ENCODE measurements around the gene ZDHHC24.
A peak's percentile ranks its signal among the peaks of the same experiment; 100 is the strongest.
"Not testable (repeated sequence)": the region's sequence is repeated elsewhere in the genome, so short reads cannot be mapped to it uniquely, and the experiment has no call there.

The ZDHHC24 gene, protein sequence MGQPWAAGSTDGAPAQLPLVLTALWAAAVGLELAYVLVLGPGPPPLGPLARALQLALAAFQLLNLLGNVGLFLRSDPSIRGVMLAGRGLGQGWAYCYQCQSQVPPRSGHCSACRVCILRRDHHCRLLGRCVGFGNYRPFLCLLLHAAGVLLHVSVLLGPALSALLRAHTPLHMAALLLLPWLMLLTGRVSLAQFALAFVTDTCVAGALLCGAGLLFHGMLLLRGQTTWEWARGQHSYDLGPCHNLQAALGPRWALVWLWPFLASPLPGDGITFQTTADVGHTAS

GRCh38 chr11:66545701-66546367 lies at the start of gene ZDHHC24:
Gene ZDHHC24, minus strand, starts transcription at chr11:66546048. Its CDS starts 45 bp downstream, at chr11:66546003.
- peak; percentile 91 for DNase-seq

DNA sequence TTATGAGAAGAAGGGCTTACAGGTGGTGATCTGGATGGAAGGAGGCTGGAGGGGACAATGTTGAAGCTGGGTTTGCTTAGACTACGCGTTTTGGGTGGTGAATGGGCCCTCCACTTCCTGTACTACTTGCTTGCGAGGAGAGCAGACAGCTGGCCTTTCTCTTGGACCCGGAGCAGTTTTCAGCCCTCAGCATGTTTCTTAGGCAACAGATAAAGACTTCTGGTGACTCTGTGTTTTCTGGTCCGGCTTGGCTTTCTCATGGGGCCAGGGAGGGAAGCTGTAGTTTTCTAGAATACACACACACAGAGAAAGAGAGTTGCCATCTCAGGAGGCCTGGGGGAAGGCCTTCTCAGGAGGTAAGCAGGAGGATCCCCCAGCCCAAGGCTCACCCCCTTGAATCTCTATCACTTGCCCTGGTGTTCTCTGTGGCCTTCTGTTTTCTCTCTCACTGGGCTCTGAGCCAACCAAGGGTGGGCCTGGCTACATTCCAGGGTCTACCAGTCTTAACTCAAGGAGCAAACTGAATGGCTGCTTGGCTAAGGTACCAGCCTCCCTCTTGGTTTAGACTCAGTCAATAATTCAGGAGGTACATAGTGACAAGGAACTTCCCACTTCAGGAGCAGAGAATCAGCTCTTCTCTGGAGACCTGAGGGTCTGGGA lies 49.5 kb upstream of the ZDHHC24 start:
- no peak for DNase-seq

DNA sequence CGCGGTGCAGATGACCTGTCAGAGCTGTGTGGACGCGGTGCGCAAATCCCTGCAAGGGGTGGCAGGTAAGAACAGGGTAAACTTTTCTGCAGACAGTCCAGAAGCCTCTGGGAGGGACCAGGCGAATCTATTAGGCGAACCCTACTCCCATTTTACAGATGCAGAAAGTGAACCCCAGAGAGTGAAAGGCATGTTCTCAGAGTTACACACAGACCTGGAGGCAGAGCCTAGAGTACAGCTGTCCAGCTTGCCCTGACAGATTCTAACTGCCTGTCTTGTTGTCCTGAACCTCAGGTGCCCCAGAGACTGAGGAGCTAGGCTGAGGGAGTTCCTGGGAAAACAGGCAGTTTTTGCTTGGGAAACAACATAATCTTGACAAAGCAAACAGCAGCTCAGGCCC lies 47.8 kb upstream of the ZDHHC24 start:
- DNase-seq = no peak

DNA sequence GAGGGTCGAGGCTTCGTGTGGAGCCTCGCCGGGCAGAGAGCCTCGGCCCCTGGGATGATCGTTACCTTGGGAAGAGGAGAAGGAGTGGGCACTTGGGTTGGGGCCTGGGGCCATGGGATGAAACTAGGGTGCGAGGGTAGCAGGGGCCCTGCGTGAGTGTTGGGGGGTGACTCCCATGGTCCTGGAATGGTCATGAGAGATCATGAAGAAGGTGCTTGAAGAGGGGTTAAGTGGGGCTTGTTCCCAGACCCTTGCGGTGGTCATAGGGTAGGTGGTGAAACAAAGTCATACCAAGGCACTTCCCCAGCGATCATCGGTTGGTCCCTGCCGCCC lies 47.4 kb upstream of the ZDHHC24 start:
- no peak for DNase-seq

- peak; percentile 90 for DNase-seq
Measured at GRCh38 chr11:66592457-66593302, 46.8 kb upstream of the ZDHHC24 start, which contains the start of the genes CCDC87 and CCS. Gene CCDC87, minus strand, starts transcription at chr11:66593063. Its CDS starts 48 bp downstream, at chr11:66593015. Gene CCS, plus strand, starts transcription at chr11:66593185. Its CDS starts 77 bp downstream, at chr11:66593262.

DNA sequence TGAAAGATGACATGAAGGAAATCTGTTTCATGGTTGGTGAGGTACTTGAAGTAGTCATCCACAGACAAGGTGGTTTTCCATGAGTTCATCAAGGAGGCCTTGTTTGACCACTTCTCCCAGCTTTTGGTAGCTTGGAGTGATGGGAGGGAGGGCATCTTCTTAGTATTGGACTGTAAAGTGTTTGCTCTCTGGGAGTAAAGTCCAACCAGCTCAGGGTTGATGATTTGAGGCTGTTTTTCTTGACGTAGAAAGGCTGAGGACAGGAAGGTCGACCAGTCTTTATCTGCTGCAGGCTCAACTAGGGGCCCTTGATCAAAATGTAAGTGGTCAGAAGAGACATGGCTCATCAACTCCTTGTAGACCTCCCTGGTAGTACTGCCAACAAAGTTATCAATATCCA lies 45.3 kb upstream of the ZDHHC24 start:
- no peak for DNase-seq

DNA sequence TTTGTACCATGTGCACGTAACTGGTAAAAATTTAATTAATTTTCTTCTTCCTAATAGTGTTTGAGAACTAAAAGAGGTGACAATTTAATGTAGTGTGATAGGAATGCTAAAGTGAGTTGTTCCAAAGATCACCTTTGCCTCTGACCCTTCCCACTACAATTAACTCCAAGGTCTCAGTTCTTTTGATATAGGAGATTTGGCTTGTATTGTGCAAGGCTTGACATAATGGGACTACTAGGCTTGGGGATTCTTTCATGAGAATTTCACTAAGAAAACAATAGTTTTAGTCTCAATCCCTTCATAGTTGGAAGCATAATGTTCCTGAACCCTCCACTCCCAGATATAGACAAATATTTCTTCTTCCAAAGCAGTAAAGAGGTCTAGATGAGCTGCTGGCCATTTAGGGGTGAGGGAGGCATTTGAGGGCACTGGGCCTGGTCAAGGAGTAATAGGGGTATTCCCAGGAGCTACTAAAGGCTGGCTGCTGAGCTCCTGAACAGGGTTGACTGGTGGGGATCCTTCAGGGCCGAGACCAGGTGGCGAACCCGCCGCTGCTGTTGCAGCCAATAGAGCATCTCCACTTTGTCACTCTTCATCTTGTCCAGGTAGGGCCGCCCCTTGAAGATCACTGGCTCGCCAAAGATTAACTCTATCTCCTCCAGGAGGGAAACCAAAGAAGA lies 44.3 kb upstream of the ZDHHC24 start:
- no peak for DNase-seq

DNA sequence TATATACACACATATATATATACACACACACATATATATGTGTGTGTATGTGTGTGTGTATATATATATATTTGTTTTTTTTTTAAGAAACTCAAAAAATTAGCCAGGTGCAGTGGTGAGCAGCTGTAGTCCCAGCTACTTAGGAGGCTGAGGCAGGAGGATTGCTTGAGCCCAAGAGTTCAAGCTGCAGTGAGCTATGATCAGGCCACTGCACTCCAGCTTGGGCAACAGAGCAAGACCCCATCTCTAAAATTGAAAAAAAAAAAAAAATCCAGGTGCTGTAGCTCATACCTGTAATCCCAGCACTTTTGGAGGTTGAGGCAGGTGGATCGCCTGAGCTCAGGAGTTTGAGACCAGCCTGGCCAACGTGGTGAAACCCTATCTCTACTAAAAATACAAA lies 43.5 kb upstream of the ZDHHC24 start:
- DNase-seq = not testable (repeated sequence)

DNA sequence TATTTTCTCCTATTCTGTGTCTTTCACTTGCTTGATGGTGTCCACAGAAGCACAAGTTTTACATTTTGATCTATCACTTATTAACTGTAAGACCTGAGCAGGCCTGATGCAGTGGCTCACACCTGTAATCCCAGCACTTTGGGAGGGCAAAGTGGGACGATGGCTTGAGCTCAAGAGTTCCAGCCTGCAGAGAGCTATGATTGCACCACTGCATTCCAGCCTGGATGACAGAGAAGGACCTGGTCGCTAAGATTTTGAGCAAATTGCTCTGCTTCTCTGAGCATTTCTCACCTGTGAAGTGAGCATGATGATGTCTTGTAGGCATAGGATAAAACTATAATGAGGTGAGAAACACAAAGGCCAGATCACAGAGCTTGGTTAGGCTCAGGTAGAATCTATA lies 40.3 kb upstream of the ZDHHC24 start:
- DNase-seq = no peak

- not testable (repeated sequence) for DNase-seq
Measured at GRCh38 chr11:66585447-66585846, 39.6 kb upstream of the ZDHHC24 start.

GRCh38 chr11:66582565-66583147 lies 36.8 kb upstream of the ZDHHC24 start:
- not testable (repeated sequence) for DNase-seq

GRCh38 chr11:66581261-66581660 lies 35.4 kb upstream of the ZDHHC24 start:
- DNase-seq = no peak

DNA sequence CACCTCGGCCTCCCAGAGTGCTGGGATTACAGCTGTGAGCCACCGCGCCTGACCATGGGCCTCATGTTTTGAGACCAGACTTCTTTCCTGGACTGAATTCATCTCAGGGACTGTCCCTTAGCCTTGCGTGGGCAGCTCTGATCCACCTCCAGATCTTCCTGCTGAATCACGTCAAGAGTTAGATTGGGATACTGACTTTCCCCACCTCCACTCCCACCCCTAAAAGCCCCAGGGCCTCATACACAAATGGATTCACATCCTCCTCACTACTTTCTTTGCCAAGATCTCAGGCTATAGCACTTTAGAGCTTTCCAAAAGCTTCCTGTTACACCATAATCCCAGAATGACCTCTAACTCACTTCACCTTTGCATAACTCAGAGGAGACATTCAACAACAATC lies 35.0 kb upstream of the ZDHHC24 start:
- no peak for DNase-seq

DNA sequence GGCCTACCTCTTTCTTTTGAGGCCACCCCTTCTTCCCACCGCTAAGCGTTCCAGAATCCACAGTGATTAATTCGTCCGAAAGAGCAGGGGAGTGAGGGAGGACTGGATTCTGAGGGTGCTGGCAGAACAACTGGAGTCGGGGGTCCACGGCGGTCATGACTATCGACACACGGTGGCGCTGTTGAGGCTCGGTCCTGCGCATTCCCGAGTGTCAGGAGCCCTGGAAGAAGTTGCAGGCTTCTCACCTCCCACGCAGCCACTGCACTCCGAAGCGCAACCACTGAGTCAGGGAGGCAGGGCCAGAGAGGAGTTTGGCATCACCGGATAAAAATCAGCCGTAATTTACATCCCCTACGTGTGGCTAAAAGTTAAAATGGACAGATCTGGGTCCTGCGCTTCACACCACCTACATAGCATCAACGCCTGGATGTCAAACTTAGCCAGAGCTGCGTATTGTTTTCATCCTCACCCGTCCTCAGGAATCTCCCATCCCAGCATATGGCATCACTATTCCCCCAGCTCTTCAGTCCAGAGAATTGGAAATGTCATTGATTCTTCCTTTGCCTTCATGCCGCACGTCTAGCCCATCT lies 33.3 kb upstream of the ZDHHC24 start:
- DNase-seq = peak; percentile 67

DNA sequence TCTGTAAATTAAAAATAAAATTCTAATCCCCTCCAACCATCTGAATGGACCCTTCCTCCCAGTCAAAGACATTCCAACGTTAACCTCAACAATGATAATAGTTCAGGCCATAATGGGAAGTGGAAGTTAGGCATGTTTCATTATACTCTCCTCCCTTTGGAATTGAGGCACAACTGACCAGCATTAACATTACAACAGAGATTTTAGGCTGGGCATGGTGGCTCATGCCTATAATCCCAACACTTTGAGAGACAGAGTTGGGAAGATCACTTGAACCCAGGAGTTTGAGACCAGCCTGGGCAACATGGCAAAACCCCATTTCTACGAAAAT lies 25.0 kb upstream of the ZDHHC24 start:
- DNase-seq = no peak

- DNase-seq = no peak
Measured at GRCh38 chr11:66570079-66570849, 24.4 kb upstream of the ZDHHC24 start.

GRCh38 chr11:66569076-66569475 lies 23.2 kb upstream of the ZDHHC24 start:
- no peak for DNase-seq

DNA sequence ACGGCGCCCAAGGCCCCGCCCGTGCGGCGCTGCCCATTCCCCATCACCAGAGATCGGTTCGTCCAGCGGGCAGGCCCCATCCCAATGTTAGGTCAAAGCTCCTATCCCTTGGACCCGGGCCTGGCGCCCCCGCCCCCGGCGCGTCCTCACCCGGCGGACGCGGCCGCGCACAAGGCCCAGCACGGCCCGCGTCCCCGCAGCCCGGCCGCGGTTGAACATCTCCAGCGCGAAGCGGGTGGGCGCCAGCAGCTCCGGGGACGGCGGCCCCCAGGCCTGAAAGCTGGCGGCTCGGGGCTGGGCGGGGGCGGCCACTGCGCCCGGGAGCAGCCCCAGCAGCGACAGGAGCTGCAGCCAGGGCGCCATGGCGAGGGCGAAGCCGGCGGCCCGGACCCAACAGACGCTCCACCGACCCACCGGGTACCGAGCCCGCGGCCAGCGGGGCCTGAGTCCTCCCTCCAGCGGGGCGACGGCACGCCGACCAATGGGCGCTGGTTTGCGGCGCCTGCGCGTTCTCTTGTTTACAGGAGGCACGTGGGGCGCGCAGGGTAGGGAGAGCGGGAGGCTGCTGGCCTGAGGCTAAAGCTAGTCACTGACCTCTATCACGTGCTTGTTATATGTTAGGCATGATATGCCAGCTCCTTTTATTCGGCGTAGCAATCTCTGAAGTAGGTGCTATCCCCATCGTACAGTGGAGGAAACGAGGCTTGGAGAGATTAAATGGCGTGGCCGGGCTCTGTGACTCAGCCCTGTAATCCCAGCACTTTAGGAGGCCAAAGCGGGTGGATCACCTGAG lies 22.5 kb upstream of the ZDHHC24 start, which contains the start of gene CTSF:
Gene CTSF (minus strand): TSS at position 483 of the 793 bp plus-strand sequence. CDS start 120 bp downstream, at position 363.
- peak; percentile 11 for DNase-seq

- DNase-seq = no peak
Measured at GRCh38 chr11:66567787-66568123, 21.9 kb upstream of the ZDHHC24 start.

DNA sequence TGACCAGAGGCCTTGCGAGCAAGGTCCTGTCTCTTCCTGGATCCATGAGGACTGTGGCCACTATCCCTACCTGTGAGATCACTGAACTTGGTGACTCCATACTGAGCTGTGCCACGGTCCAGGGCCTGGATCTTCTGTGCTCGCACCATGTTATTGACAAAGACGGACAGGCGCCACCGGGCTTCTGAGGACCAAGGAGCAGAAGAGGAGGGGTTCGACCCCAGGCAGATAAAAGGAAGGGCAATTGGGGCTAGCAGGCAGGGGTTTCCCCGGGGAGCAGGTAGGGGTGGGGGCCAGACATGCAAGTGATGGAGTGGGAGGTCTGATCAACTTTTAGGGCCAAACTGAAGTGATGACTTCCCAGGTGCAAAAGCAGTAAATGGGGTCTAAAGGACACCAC lies 20.4 kb upstream of the ZDHHC24 start:
- DNase-seq = no peak
